Lower leg skin (tissue), 4 donors: ENCODE measurements around the gene CFAP52. TPM values are rescaled to one million over a fixed set of nuclear protein-coding genes. Genes with fewer than 3 reads are reported as not detected.

ENCODE experiments used
- DNase-seq, 2 donors: peaks; one replicate each; pipeline ENCODE4 v3.0.0-alpha.2; 2019; ENCODE audit warnings: low spot score in 2 of 2
- H3K4me3 ChIP-seq: fragments of 200-600 bp; sonication (generic); 2 replicates; pipeline ENCODE4 v1.5.1; 2017; ENCODE audit warnings: mild to moderate bottlenecking, low read depth; ENCODE audit not compliant: poor library complexity, severe bottlenecking
- POLR2A ChIP-seq, 2 donors: fragments of 450-650 bp; IDR thresholded peaks; one replicate each; pipeline ENCODE4 v1.6.1; 2016 to 2017; ENCODE audit warnings: antibody characterized with exemption in 2 of 2, mild to moderate bottlenecking in 1 of 2, moderate library complexity in 1 of 2
- WGBS, 2 donors: methylation state at CpG; one replicate each; pipeline ENCODE4 v1.1.5; 2018; 5-methylcytosine and 5-hydroxymethylcytosine counted together
- intact Hi-C: fragments of 100-400 bp; cut with DNase I; formaldehyde crosslinking; loops from one replicate; pipeline ENCODE4 v1.15.0; 2023; ENCODE audit warnings: low total_unique reads
- total RNA-seq, 4 donors: library from RNA; depleted of rRNA; stranded (reverse); fragments of >200 nt; gene quantifications; one replicate each; pipeline ENCODE4 v1.1.0, GENCODE V29; 2016
- TF ChIP-seq, protein P1 (sequence below), 3 donors: fragments of 450-650 bp; IDR thresholded peaks; one replicate each; pipeline ENCODE4 v1.5.1; 2016; ENCODE audit warnings: antibody characterized with exemption in 3 of 3, mild to moderate bottlenecking in 3 of 3, moderate library complexity in 2 of 3

The CFAP52 gene, protein sequence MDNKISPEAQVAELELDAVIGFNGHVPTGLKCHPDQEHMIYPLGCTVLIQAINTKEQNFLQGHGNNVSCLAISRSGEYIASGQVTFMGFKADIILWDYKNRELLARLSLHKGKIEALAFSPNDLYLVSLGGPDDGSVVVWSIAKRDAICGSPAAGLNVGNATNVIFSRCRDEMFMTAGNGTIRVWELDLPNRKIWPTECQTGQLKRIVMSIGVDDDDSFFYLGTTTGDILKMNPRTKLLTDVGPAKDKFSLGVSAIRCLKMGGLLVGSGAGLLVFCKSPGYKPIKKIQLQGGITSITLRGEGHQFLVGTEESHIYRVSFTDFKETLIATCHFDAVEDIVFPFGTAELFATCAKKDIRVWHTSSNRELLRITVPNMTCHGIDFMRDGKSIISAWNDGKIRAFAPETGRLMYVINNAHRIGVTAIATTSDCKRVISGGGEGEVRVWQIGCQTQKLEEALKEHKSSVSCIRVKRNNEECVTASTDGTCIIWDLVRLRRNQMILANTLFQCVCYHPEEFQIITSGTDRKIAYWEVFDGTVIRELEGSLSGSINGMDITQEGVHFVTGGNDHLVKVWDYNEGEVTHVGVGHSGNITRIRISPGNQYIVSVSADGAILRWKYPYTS
- under 1 TPM in 1 of 4 donors, not detected in 3; 0.29 TPM for total RNA-seq

DNA sequence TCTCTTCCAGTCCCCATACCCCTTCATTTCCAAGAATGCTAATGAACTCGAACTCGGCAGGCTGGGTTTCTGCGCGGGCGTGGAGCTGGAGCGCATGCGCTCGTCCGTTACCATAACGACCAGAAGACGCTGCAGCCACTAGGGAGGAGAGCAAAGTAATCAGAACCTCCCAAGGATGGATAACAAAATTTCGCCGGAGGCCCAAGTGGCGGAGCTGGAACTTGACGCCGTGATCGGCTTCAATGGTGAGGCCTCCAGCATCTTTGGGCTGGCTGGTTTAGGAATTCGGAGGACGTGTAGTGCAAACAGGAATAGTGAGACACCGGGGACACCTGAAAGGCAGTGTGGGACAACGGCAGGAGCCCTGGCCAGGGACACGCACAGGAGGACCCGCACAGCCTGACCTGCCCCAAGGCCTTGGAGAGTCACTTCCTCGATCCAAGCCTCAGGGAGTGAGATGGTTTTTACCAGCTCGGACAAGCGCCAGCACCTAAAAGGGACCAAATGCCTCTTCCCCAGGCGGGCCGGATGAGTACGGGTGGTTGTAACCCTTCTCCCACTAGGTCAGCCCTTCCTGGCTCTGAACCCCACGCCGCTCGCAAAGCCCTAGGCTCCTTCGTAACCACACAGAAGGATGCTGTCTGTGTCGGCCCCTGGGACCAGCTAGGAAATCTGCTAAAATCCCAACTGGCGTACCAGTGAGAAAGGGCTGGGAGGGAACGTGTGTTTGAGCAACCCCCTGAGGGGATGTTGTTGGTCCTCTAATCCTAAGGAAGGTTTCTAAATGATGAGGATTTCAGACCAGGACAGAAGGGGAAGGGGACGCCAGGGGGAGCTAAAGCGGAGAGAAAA, at the start of gene CFAP52:
Gene CFAP52, plus strand, starts transcription at position 122 of the 852 bp plus-strand sequence. Its CDS starts 54 bp downstream, at position 176.
- peak; percentile 46 to 92 for DNase-seq
- TF ChIP-seq, protein P1, sequence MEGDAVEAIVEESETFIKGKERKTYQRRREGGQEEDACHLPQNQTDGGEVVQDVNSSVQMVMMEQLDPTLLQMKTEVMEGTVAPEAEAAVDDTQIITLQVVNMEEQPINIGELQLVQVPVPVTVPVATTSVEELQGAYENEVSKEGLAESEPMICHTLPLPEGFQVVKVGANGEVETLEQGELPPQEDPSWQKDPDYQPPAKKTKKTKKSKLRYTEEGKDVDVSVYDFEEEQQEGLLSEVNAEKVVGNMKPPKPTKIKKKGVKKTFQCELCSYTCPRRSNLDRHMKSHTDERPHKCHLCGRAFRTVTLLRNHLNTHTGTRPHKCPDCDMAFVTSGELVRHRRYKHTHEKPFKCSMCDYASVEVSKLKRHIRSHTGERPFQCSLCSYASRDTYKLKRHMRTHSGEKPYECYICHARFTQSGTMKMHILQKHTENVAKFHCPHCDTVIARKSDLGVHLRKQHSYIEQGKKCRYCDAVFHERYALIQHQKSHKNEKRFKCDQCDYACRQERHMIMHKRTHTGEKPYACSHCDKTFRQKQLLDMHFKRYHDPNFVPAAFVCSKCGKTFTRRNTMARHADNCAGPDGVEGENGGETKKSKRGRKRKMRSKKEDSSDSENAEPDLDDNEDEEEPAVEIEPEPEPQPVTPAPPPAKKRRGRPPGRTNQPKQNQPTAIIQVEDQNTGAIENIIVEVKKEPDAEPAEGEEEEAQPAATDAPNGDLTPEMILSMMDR (IDR thresholded peaks at IDR 0.05), result no peak
- TF ChIP-seq POLR2A (IDR thresholded peaks at IDR 0.05), result no peak
- intact Hi-C loops, result no loop called here
- peak within 1 kb of the TSS; percentile 67 for H3K4me3 ChIP-seq
- WGBS, 2 donors, result 7 to 15% methylated on average over 38 of the region's 38 CpGs

DNA sequence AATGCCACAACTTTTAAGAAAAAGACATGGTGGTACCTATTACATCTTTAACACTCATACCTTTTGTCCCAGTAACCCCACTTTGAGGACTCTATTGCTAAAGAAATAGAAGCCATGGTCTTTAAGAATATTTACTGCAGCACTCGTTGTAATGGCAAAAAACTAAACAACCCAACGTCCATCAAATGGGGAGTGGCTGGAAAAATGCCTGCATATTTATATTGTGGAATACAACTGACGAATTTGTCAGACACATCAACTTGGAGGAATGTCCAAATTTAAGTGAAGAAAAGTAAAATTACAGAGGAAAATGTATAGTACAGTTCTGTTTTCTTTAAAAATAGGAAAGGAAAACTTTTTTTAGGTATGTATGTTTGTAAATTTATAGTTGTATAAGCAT, 48.7 kb upstream of the CFAP52 start:
- TF ChIP-seq, protein P1 (IDR thresholded peaks at IDR 0.05), result no peak
- TF ChIP-seq POLR2A (IDR thresholded peaks at IDR 0.05), result no peak
- no peak for DNase-seq
- WGBS, 2 donors, result 54 to 62% methylated on average over 3 of the region's 3 CpGs
- intact Hi-C loops, result no loop called here
- H3K4me3 ChIP-seq, result no peak overlapping the region

DNA sequence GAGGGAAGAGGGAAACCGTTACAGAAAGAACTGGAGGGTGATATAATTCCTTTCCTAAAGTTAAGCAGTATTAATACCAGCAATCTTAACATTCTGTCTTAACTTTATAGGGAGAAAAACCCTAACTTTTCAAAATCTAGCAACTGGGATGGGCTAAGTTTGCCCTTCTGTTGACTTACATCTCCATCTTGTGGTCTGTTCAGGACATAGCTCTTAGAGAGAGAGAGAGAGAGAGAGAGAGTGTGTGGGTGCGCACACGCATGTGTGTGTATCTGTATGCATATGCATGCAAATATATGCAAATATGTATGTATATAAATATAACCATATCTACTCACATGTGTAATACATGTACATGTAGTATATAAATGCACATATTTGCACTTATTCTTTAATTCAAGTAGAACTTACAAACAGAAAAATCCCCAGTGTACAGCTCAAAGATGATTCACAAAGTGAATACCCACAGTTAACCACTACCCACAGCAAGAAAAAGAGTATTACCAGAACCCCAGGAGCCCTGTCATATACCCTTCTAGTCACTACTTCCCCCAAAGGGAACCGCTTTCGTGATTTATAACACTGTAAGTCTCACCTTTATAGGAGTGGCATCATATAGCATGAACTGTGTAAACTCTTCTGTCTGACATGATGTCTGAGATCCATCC, 47.3 kb upstream of the CFAP52 start:
- DNase-seq, result no peak
- no peak overlapping the region for H3K4me3 ChIP-seq
- 67 to 81% methylated on average over 4 to 5 of the region's 5 CpGs for WGBS, 2 donors
- TF ChIP-seq, protein P1 (IDR thresholded peaks at IDR 0.05), result no peak
- TF ChIP-seq POLR2A (IDR thresholded peaks at IDR 0.05), result no peak
- intact Hi-C loops, result no loop called here

DNA sequence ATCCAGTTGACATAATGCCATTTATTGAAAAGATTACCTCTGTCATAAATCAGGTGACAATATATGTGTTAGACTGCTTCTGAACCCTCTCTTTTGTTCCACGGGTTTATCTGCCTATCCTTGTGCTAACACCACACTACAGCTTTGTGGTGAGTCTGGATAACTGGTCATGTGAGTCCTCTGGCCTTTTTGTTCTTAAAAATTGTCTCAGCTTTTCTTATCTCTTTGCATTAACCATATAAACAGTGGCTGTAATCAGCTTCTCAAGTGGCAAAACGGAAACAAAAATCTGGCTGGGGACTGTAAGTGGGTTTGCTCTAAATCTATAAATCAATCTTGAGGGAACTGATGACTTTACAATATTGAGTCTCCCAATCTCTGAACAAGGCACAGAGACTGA, 45.4 kb upstream of the CFAP52 start:
- WGBS, 2 donors, result 72 to 85% methylated on average over 2 of the region's 2 CpGs
- intact Hi-C loops, result no loop called here

DNA sequence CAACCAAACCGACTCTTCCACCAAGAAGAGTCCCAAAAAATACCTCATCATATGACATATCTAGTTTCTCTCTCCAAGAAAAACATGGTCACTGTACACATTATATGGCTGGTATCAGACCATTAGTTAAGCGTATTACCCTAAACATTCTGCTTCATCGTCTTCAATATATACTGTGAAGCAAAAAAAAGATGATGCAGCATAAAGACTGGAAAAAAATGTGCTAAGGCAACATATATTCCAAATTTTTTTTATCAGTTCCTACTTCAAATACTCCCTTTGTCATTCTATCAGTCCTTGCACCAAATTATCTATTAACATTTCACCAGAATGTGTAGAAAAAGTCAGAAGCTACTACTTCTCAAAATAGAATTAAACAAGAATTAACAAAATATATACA, 43.7 kb upstream of the CFAP52 start:
- DNase-seq, result no peak
- WGBS, 2 donors, result 99% methylated on average over 3 of the region's 3 CpGs
- H3K4me3 ChIP-seq, result no peak overlapping the region
- TF ChIP-seq POLR2A (IDR thresholded peaks at IDR 0.05), result no peak
- intact Hi-C loops, result no loop called here

More for the DNA sequence above, 45.4 kb upstream of the CFAP52 start:
- no peak for DNase-seq
- TF ChIP-seq, protein P1 (IDR thresholded peaks at IDR 0.05), result no peak
- TF ChIP-seq POLR2A (IDR thresholded peaks at IDR 0.05), result no peak
- no peak overlapping the region for H3K4me3 ChIP-seq
